Measurements from ENCODE around the gene WNT9B.

The WNT9B gene

GRCh38 chr17:46823657-46824056 lies 27.7 kb upstream of the WNT9B start:
- DNase-seq (ENCODE audit: low read depth) = no peak
- TF ChIP-seq CTCF (conservative IDR thresholded peaks at IDR 0.05; ENCODE audit: low read depth, low read length) = no peak
- H3K4me3 ChIP-seq (ENCODE audit: low read length) = no peak overlapping the region

DNA sequence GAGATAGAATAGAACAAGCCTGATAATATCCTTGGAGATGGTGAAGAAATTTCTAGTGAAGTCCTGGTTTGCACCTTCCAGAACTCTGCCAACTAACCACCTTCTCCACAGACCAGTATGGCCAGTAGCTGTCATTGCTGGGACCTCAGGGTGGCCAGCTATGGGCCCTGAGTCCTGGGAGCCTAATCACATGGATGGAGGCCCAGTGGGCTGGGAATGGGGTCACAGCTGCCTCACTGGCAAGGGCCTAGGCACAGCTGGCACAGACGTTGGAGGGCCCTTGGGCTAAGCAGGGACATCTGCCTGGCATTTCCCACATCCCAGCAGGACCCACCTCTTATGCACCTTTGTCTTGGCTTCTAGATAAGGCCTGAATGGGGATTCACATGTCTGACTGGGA lies 25.3 kb upstream of the WNT9B start:
- DNase-seq (ENCODE audit: low read depth) = no peak
- TF ChIP-seq CTCF (conservative IDR thresholded peaks at IDR 0.05; ENCODE audit: low read depth, low read length) = no peak
- H3K4me3 ChIP-seq (ENCODE audit: low read length) = no peak overlapping the region

DNA sequence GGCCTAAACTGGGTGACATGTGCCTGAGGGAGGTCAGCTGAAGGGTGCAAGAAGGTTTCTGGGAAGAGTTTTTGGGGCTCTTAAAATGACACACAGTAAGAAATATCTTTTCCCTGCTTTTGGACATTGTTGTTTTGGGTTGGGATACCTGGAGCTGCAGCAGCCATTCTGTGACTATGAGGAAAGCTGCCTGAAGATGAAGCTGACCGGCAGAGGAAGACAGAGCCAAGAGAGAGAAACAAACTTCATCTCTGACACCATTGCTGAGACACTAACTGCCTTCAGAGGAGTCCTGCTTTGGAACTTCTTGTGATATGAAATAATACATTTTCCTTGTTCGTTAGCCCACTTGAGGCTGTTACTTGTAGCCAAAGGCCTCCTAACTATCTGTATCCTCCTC lies 24.1 kb upstream of the WNT9B start:
- no peak overlapping the region for H3K4me3 ChIP-seq (ENCODE audit: low read length)
- no peak for TF ChIP-seq CTCF (conservative IDR thresholded peaks at IDR 0.05; ENCODE audit: low read depth, low read length)
- DNase-seq (ENCODE audit: low read depth) = no peak

- H3K4me3 ChIP-seq (ENCODE audit: low read length) = no peak overlapping the region
- TF ChIP-seq CTCF (conservative IDR thresholded peaks at IDR 0.05; ENCODE audit: low read depth, low read length) = no peak
- no peak for DNase-seq (ENCODE audit: low read depth)
Measured at GRCh38 chr17:46831573-46832330, 19.6 kb upstream of the WNT9B start.

- no peak for TF ChIP-seq CTCF (conservative IDR thresholded peaks at IDR 0.05; ENCODE audit: low read depth, low read length)
- no peak for DNase-seq (ENCODE audit: low read depth)
- no peak overlapping the region for H3K4me3 ChIP-seq (ENCODE audit: low read length)
Measured at GRCh38 chr17:46832331-46832821, 19.0 kb upstream of the WNT9B start.

- no peak for TF ChIP-seq CTCF (conservative IDR thresholded peaks at IDR 0.05; ENCODE audit: low read depth, low read length)
- peak; percentile 18 for DNase-seq (ENCODE audit: low read depth)
Measured at GRCh38 chr17:46832945-46833839, 18.2 kb upstream of the WNT9B start.

More at GRCh38 chr17:46832945-46833839, 18.2 kb upstream of the WNT9B start:
- no peak overlapping the region for H3K4me3 ChIP-seq (ENCODE audit: low read length)

Measured in retinal pigment epithelial cell (primary cell).